Hepatocyte (in vitro differentiated cells): ENCODE results near the gene CECR2. TPM values are rescaled to one million over a fixed set of nuclear protein-coding genes. Genes with fewer than 3 reads are reported as not detected.

ENCODE experiments used
- DNase-seq: peaks from one replicate; pipeline ENCODE4 v3.0.0-alpha.2; 2016; ENCODE audit warnings: low spot score
- H2AFZ ChIP-seq: fragments of 200-600 bp; sonication (generic); 2 replicates; pipeline ENCODE4 v1.6.0; 2016; ENCODE audit warnings: antibody characterized with exemption, mild to moderate bottlenecking
- H3K27ac ChIP-seq: fragments of 200-600 bp; sonication (generic); 2 replicates; pipeline ENCODE4 v1.5.1; 2016; ENCODE audit warnings: mild to moderate bottlenecking
- H3K27me3 ChIP-seq: fragments of 200-600 bp; sonication (generic); 2 replicates; pipeline ENCODE4 v1.6.1; 2016
- H3K36me3 ChIP-seq: fragments of 200-600 bp; sonication (generic); replicated peaks from 2 replicates; pipeline ENCODE4 v1.5.1; 2016; ENCODE audit warnings: low read depth; ENCODE audit not compliant: insufficient read depth
- H3K4me1 ChIP-seq: fragments of 200-600 bp; sonication (generic); 2 replicates; pipeline ENCODE4 v1.5.1; 2016; ENCODE audit warnings: mild to moderate bottlenecking, moderate library complexity; ENCODE audit not compliant: insufficient read depth
- H3K4me2 ChIP-seq: fragments of 200-600 bp; sonication (generic); 2 replicates; pipeline ENCODE4 v1.6.0; 2016
- H3K4me3 ChIP-seq: fragments of 200-600 bp; sonication (generic); 2 replicates; pipeline ENCODE4 v1.5.1; 2016; ENCODE audit warnings: mild to moderate bottlenecking
- H3K79me2 ChIP-seq: fragments of 200-600 bp; sonication (generic); 2 replicates; pipeline ENCODE4 v1.6.0; 2017; ENCODE audit warnings: mild to moderate bottlenecking
- H3K9me2 ChIP-seq: fragments of 200-600 bp; sonication (generic); replicated peaks from 2 replicates; pipeline ENCODE4 v1.6.0; 2017; ENCODE audit warnings: mild to moderate bottlenecking; ENCODE audit not compliant: insufficient read depth
- H3K9me3 ChIP-seq: fragments of 200-600 bp; sonication (generic); 2 replicates; pipeline ENCODE4 v1.5.1; 2016; ENCODE audit warnings: low read depth, mild to moderate bottlenecking
- H4K20me1 ChIP-seq: fragments of 200-600 bp; sonication (generic); 2 replicates; pipeline ENCODE4 v1.6.0; 2016; ENCODE audit warnings: mild to moderate bottlenecking; ENCODE audit not compliant: insufficient read depth, poor library complexity, severe bottlenecking
- CTCF ChIP-seq: fragments of 200-600 bp; sonication (generic); IDR thresholded peaks from 2 replicates; pipeline ENCODE4 v1.5.1; 2016; ENCODE audit warnings: antibody characterized with exemption, mild to moderate bottlenecking; ENCODE audit not compliant: poor library complexity
- EZH2 ChIP-seq: fragments of 200-600 bp; sonication (generic); IDR thresholded peaks from 2 replicates; pipeline ENCODE4 v1.6.1; 2016; ENCODE audit warnings: antibody characterized with exemption, mild to moderate bottlenecking, borderline replicate concordance
- EZH2phosphoT487 ChIP-seq: fragments of 200-600 bp; sonication (generic); IDR thresholded peaks from one replicate; pipeline ENCODE4 v1.6.1; 2018; ENCODE audit warnings: antibody characterized with exemption, mild to moderate bottlenecking, low read depth, moderate library complexity; ENCODE audit not compliant: unreplicated experiment, severe bottlenecking
- WGBS: methylation state at CpG from one replicate; pipeline ENCODE4 v1.1.6; 2016; ENCODE audit warnings: low lambda C conversion rate; ENCODE audit errors: missing lambda C conversion rate; 5-methylcytosine and 5-hydroxymethylcytosine counted together
- polyA plus RNA-seq: library from polyadenylated mRNA; unstranded; fragments of >200 nt; fragmentation: Nextera tagmentation; extraction: Ambion mirVana; gene quantifications from 2 replicates; pipeline ENCODE4 v1.2.1, GENCODE V29; 2016
- total RNA-seq: library from RNA; depleted of rRNA; stranded (reverse); fragments of >200 nt; gene quantifications from 2 replicates; pipeline ENCODE4 v1.2.3, GENCODE V29; 2014

CECR2 gene
- total and polyA plus RNA-seq, 2 experiments from 2014 or later: 2.2 to 3.6 TPM

GRCh38 chr22:17548010-17548755, 178.9 kb downstream of the CECR2 start:
- Histone ChIP-seq H3K27ac (no peak overlapping the region), H4K20me1 (no peaks in the 10 kb centered on the region), H3K9me2 (no peaks in the 10 kb centered on the region), H3K27me3 (no peaks in the 10 kb centered on the region), H3K4me1 (no peaks in the 10 kb centered on the region), H2AFZ (no peak overlapping the region), H3K4me2 (no peak overlapping the region), H3K79me2 (no peaks in the 10 kb centered on the region), H3K4me3 (no peak overlapping the region), H3K9me3 (no peaks in the 10 kb centered on the region), H3K36me3 (no peaks in the 10 kb centered on the region)
- 98% methylated on average over 23 of the region's 23 CpGs for WGBS
- no peak for DNase-seq
- TF ChIP-seq CTCF (no peak), EZH2 (no peak), EZH2phosphoT487 (no peak)

GRCh38 chr22:17548756-17549035, 179.4 kb downstream of the CECR2 start:
- no peaks in the 10 kb centered on the region for H3K36me3 ChIP-seq
- H3K27me3 ChIP-seq: no peaks in the 10 kb centered on the region
- H2AFZ ChIP-seq: no peak overlapping the region
- no peaks in the 10 kb centered on the region for H3K79me2 ChIP-seq
- no peak overlapping the region for H3K27ac ChIP-seq
- no peaks in the 10 kb centered on the region for H4K20me1 ChIP-seq
- no peaks in the 10 kb centered on the region for H3K9me3 ChIP-seq
- no peak overlapping the region for H3K4me3 ChIP-seq
- no peak overlapping the region for H3K4me2 ChIP-seq
- no peaks in the 10 kb centered on the region for H3K4me1 ChIP-seq
- no peaks in the 10 kb centered on the region for H3K9me2 ChIP-seq
- WGBS: 98% methylated on average over 5 of the region's 5 CpGs
- TF ChIP-seq CTCF: no peak
- no peak for TF ChIP-seq EZH2phosphoT487
- no peak for TF ChIP-seq EZH2
- no peak for DNase-seq

GRCh38 chr22:17549183-17549582, 179.9 kb downstream of the CECR2 start:
- no peak overlapping the region for H3K4me3 ChIP-seq
- no peaks in the 10 kb centered on the region for H3K9me3 ChIP-seq
- no peak overlapping the region for H3K27ac ChIP-seq
- H3K4me1 ChIP-seq: no peaks in the 10 kb centered on the region
- no peak for DNase-seq
- no peak overlapping the region for H3K4me2 ChIP-seq
- H2AFZ ChIP-seq: no peak overlapping the region
- no peaks in the 10 kb centered on the region for H3K36me3 ChIP-seq
- TF ChIP-seq CTCF: no peak
- no peak for TF ChIP-seq EZH2
- no peak for TF ChIP-seq EZH2phosphoT487
- no peaks in the 10 kb centered on the region for H3K79me2 ChIP-seq
- H3K9me2 ChIP-seq: no peaks in the 10 kb centered on the region
- H4K20me1 ChIP-seq: no peaks in the 10 kb centered on the region
- 96% methylated on average over 10 of the region's 10 CpGs for WGBS
- no peaks in the 10 kb centered on the region for H3K27me3 ChIP-seq
